Uterus (tissue), 2 donors: ENCODE data around the gene CST6.

Source experiments
- POLR2A ChIP-seq, 2 donors: fragments of 450-650 bp; IDR thresholded peaks; one replicate each; pipeline ENCODE4 v1.6.1; 2016; ENCODE audit warnings: antibody characterized with exemption in 2 of 2, mild to moderate bottlenecking in 1 of 2, moderate library complexity in 1 of 2
- TF ChIP-seq, protein P1 (sequence below), 4 experiments: fragments of 200-600 bp in 2 of 4; fragments of 450-650 bp in 2 of 4; sonication (generic) in 2 of 4; IDR thresholded peaks; one replicate each; pipeline ENCODE4 v1.5.1; 2016 to 2019; ENCODE audit warnings: antibody characterized with exemption in 4 of 4, mild to moderate bottlenecking in 2 of 4, moderate library complexity in 1 of 4

DNA sequence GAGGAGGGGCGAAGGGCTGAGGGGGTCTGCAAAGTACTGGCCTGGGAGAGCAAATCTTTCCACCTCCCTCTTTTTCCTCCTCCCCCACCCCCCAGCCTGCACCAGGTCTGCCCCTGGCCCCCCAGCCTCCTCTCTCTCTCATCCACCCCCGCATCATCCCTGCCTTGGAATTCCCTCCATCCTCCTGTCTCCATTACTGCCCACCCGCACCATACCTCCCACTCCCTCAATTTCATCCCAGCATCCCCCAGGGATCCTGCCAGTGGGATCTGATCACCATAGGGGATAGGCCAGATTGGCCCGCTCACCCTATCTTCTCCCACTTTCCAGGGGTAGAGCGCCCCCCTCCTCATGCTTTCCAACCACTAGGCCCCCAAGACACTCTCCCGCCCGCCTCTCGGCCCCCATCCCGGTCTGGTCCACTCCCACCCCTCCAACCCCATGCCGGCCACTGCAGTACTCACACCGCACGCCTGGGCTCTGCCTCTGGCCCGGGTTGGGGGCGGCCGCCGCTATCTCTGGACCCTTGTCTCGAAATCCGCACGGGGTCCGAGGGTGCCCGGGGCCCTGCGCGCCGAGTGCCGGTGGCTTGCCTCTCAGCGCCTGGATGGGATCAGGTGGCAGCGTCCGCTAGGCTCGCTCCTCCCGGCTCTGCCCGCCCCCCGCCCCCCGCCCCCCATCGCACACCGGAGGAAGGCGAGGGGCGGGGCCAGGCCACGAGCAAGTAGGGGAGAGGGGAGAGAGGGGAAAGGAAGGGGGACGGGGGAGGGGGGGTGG, 36.9 kb downstream of the CST6 start, which contains the start of gene GAL3ST3:
- TF ChIP-seq, protein P1, sequence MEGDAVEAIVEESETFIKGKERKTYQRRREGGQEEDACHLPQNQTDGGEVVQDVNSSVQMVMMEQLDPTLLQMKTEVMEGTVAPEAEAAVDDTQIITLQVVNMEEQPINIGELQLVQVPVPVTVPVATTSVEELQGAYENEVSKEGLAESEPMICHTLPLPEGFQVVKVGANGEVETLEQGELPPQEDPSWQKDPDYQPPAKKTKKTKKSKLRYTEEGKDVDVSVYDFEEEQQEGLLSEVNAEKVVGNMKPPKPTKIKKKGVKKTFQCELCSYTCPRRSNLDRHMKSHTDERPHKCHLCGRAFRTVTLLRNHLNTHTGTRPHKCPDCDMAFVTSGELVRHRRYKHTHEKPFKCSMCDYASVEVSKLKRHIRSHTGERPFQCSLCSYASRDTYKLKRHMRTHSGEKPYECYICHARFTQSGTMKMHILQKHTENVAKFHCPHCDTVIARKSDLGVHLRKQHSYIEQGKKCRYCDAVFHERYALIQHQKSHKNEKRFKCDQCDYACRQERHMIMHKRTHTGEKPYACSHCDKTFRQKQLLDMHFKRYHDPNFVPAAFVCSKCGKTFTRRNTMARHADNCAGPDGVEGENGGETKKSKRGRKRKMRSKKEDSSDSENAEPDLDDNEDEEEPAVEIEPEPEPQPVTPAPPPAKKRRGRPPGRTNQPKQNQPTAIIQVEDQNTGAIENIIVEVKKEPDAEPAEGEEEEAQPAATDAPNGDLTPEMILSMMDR (IDR thresholded peaks at IDR 0.05): no peak
- no peak for TF ChIP-seq POLR2A (IDR thresholded peaks at IDR 0.05)
